ENCODE data around the gene TAF8.
A peak's percentile ranks its signal among the peaks of the same experiment; 100 is the strongest.
"Not testable (repeated sequence)": the region's sequence is repeated elsewhere in the genome, so short reads cannot be mapped to it uniquely, and the experiment has no call there.

The TAF8 gene, protein sequence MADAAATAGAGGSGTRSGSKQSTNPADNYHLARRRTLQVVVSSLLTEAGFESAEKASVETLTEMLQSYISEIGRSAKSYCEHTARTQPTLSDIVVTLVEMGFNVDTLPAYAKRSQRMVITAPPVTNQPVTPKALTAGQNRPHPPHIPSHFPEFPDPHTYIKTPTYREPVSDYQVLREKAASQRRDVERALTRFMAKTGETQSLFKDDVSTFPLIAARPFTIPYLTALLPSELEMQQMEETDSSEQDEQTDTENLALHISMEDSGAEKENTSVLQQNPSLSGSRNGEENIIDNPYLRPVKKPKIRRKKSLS

DNA sequence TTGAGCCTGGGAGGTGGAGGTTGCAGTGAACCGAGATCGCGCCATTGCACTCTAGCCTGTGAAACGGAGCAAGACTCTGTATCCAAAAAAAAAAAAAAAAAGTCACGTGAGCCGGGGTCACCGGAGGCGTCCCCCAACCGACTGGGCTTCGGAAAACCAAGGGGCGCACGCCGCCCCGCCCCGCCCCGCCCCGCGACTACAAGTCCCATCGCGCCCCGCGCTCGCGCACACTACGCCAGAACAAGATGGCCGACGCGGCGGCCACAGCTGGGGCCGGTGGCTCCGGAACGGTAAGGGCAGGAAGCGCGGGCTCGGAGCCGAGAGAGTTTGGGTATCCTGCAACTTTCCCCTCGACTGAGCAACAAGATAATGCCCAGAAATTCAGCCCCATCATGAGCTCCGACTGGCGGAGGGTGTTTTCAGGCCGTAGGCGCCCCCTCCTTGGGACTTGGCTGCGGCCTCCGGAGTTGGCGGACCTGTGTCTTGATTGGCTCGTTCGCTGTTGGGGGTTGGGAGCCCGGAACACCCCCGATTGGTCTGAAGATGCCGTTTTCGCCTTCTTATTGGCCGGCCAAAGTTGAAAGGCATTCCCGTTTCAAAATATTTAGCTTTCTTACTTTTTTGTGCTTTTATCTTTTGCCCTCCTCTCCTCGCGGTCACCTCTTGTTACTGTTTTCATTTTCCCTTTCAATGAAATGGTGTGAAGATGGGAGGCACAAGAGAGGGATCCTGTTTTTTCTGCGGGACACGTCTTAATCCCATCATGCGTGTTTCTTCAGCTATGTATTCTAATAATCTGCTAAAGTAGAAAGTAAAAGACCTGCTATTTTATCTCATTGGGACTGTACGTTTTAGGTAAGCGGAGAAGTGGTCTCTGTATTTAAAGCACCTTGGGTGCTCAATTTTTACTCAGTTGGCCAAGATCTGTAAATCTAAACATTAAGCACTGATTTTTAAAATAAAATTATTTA is at the start of gene TAF8:
Gene TAF8, plus strand, starts transcription at position 228 of the 971 bp plus-strand sequence. Its CDS starts 18 bp downstream, at position 246.
- peak; percentile 87 to 95 (median 95) for DNase-seq

DNA sequence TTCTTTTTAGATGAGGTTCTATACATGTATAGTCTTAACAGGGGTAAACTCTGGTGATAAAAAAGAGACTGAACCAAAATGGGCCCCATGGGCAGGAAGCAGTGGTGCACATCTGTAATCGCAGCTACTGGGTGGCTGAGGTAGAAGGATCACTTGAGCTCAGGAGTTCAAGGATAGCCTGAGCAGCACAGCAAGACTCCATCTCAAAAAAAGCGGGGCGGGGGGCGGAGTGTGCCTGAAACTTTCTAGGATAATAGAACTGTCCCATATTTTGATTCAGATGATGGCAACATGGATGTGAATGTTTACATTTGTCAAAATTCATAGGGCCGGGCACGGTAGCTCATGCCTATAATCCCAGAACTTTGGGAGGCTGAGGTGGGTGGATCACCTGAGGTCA is 48.8 kb upstream of the TAF8 start:
- DNase-seq, result no peak

GRCh38 chr6:42003658-42004057 is 46.7 kb upstream of the TAF8 start:
- not testable (repeated sequence) for DNase-seq

GRCh38 chr6:42007286-42008137 is 42.8 kb upstream of the TAF8 start:
- no peak for DNase-seq

DNA sequence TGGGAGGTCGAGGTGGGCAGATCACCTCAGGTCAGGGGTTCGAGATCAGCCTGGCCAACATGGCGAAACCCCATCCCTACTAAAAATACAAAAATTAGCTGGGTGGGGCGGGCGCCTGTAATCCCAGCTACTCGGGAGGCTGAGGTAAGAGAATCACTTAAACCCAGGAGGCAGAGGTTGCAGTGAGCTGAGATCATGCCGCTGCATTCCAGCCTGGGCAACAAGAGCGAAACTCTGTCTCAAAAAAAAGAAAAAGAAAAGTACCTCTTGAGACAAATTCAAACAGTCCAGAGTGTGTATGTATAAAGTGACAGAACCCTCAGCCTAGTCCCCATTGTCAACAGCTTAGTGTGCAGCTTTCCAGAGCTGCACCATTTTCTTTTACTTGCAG is 42.2 kb upstream of the TAF8 start:
- not testable (repeated sequence) for DNase-seq

- DNase-seq, result no peak
Observed at GRCh38 chr6:42009844-42010184, 40.5 kb upstream of the TAF8 start.

GRCh38 chr6:42010185-42010891 is 40.0 kb upstream of the TAF8 start:
- peak in 2 of 3 experiments; percentile 16 to 49 for DNase-seq

- no peak for DNase-seq
Observed at GRCh38 chr6:42010909-42011308, 39.4 kb upstream of the TAF8 start.

DNA sequence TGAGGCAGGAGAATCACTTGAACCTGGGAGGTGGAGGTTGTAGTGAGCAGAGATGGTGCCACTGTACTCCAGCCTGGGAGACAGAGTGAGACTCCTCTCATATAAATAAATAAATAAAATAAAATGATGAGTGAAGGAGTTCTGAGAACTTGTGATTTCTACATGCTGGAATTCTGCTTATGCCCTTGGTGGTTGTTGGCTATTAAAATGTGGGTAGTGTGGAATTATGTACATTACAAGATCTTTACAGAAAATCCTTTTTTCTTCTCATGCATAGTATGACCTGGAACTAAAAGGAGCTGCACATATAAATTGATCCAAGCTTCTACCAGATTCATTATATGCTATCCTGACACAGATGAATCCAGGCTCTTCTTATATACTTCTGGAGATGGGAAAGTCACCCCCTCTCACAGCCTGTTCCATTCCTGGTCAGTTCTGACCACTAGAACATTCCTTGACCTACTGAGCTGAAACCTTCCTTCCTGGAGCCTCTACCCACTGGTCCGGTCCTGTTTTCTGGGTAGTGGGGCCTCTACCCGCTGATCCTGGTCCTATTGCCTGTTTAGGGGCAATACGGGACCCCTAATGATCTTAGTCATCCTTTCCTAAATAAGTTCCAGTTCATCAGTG is 37.7 kb upstream of the TAF8 start:
- no peak for DNase-seq

DNA sequence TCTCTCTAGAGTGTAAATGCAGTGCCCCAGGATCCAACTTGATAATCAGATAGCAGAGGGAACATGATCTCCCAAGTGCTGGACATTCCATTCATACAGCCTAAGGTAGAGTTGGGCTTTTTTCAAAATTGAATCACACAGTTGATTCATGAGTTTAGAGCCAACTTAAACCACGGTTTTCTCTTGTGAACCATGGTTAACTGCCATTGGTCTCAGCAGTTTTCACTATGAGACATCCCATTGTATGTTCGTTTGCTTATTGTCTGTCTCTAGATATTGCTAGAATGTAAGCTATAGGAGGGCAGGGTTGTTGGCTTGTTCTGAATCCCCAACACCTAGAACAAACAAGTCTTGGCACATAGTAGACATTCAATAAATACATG is 37.2 kb upstream of the TAF8 start:
- DNase-seq, result no peak

DNA sequence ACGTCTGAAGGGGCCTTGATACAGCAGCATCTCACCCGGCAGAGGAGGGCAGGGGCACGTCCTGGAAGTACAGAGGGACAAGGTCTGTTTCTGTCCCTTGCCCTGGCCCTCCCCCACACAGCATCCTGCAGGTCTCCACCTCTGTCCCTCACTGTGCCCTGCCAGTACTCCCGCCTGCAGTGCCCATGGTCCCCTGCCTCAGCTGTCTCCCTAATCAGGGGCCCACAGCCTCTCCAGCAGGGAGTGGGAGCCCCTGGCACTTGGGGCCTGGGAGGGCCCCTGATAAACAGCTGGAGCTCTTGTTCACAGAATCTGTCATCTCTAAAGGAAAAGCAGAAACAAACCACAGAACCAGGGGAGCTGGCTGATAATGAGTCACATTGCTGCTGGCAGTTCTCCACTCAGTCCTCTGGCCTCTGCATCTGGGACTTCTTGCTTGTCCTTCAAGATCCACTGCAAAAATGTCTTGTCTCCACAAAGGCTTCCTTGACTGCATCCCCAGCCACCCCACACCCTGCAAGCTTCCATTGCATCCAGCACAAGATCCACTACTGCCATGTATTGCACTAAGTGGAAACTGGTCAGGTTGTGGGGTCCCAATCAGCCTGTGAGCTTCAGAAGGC is 33.2 kb upstream of the TAF8 start:
- no peak for DNase-seq

- no peak for DNase-seq
Observed at GRCh38 chr6:42020967-42021366, 29.4 kb upstream of the TAF8 start.

GRCh38 chr6:42021847-42022754 is 28.2 kb upstream of the TAF8 start:
- DNase-seq, result peak in 1 of 3 experiments; percentile 6

DNA sequence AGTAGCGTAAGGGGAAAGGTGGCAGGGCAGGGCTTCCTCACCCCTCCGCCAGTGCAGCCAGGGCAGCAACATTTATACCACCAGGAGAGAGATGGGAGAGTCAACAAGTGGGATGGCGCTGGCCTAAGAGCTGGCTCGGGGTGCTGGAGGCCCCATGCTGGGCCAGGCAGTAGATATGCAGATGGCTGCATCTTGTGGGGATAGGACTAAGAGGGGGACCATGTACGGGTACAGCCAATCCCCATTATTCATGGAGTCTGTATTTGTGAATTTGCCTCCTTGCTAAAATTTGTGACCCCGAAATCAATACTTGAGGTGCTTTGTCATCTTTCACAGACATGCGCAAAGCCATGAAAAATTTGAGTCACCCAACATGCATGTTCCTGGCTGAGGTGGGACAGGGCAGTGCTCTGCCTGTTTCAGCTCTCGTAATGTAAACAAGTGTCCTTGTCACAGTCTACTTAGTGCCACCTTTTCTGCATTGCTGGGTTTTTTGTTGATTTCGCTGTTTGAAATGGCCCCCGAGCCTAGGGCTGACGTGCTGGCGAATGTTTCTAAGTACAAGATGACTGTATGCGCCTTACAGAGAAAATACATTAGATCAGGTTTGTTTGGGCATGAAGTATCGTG is 27.5 kb upstream of the TAF8 start:
- DNase-seq, result no peak

DNA sequence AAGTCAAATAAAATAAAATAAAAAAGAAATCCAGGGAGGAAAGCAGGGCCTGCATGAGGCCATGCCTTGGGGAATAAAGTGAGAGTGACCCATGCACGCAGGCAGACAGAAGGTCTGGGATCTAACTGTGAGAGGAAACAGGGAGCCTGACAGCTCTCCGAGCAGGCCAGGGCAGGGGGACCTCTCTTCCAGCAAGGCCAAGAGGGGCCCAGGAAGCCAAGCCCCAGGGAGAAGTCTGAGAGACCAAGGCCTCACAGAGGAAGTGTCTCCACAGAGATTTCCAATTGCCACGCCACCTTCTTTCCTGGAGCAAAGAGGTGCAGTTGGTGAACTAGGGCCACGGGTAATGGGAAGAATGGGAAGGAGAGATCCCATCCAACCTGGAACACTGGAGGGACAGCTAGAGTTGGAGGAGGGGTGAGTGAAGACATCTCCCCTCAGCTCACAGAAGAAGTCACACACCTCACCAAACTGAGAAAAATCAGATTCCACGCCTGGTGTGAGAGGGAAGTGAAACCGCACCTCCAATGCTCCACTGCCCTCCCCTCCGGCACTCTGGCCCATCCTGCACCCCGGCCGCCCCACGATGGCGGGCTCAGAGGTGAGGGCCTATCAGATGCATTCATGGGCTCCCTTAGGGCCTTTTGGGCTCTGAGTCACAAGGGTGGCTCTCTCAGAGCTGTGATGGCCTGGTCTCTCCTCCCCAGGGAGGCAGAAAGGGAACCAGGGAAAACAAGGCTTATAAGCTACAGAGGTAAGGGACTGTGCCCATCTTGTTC is 25.1 kb upstream of the TAF8 start:
- DNase-seq, result no peak

- no peak for DNase-seq
Observed at GRCh38 chr6:42025845-42026243, 24.5 kb upstream of the TAF8 start.

- DNase-seq, result no peak
Observed at GRCh38 chr6:42026540-42026939, 23.8 kb upstream of the TAF8 start.

GRCh38 chr6:42028234-42029061 is 21.9 kb upstream of the TAF8 start:
- no peak for DNase-seq

Data from NCI-H1417 (cell line).